Smooth muscle cell (in vitro differentiated cells): ENCODE measurements around the gene CAMTA1. TPM values are rescaled to one million over a fixed set of nuclear protein-coding genes. Genes with fewer than 3 reads are reported as not detected.
A peak's percentile ranks its signal among the peaks of the same experiment; 100 is the strongest.

Experiments used
- DNase-seq: peaks from one replicate; lab custom pipeline; 2025; ENCODE audit not compliant: unreplicated experiment; lab: John Stamatoyannopoulos, UW
- H2AFZ ChIP-seq: fragments of 200-600 bp; sonication (generic); 2 replicates; pipeline ENCODE4 v1.6.0; 2016; ENCODE audit warnings: antibody characterized with exemption, low read depth, mild to moderate bottlenecking
- H3F3A ChIP-seq: fragments of 200-600 bp; sonication (generic); 2 replicates; pipeline ENCODE4 v1.6.0; 2017; ENCODE audit warnings: antibody characterized with exemption, low read depth
- H3K27ac ChIP-seq: fragments of 200-600 bp; sonication (generic); 2 replicates; pipeline ENCODE4 v1.5.1; 2016; ENCODE audit warnings: low read depth, mild to moderate bottlenecking
- H3K27me3 ChIP-seq: fragments of 200-600 bp; sonication (generic); 2 replicates; pipeline ENCODE4 v1.6.1; 2016; ENCODE audit warnings: low read depth, mild to moderate bottlenecking
- H3K36me3 ChIP-seq: fragments of 200-600 bp; sonication (generic); 2 replicates; pipeline ENCODE4 v1.5.1; 2016; ENCODE audit warnings: low read depth
- H3K4me1 ChIP-seq: fragments of 200-600 bp; sonication (generic); 2 replicates; pipeline ENCODE4 v1.5.1; 2016; ENCODE audit warnings: low read depth
- H3K4me2 ChIP-seq: fragments of 200-600 bp; sonication (generic); 2 replicates; pipeline ENCODE4 v1.6.0; 2016; ENCODE audit warnings: mild to moderate bottlenecking
- H3K4me3 ChIP-seq: fragments of 200-600 bp; sonication (generic); 2 replicates; pipeline ENCODE4 v1.5.1; 2016; ENCODE audit warnings: mild to moderate bottlenecking
- H3K79me2 ChIP-seq: fragments of 200-600 bp; sonication (generic); 2 replicates; pipeline ENCODE4 v1.6.0; 2016; ENCODE audit warnings: low read depth, mild to moderate bottlenecking
- H3K9ac ChIP-seq: fragments of 200-600 bp; sonication (generic); 2 replicates; pipeline ENCODE4 v1.6.0; 2016; ENCODE audit warnings: low read depth
- H3K9me3 ChIP-seq: fragments of 200-600 bp; sonication (generic); replicated peaks from 2 replicates; pipeline ENCODE4 v1.5.1; 2016; ENCODE audit warnings: low read depth
- H4K20me1 ChIP-seq: fragments of 200-600 bp; sonication (generic); 2 replicates; pipeline ENCODE4 v1.6.0; 2016; ENCODE audit warnings: low read depth
- CTCF ChIP-seq: fragments of 200-600 bp; sonication (generic); IDR thresholded peaks from 2 replicates; pipeline ENCODE4 v1.5.1; 2017; ENCODE audit warnings: borderline replicate concordance, mild to moderate bottlenecking, antibody characterized with exemption; ENCODE audit not compliant: insufficient read depth, poor library complexity, severe bottlenecking
- WGBS: methylation state at CpG from one replicate; pipeline ENCODE4 v1.1.7; 2016; ENCODE audit warnings: low lambda C conversion rate; 5-methylcytosine and 5-hydroxymethylcytosine counted together
- polyA plus RNA-seq: library from polyadenylated mRNA; unstranded; fragments of >200 nt; fragmentation: Nextera tagmentation; extraction: Ambion mirVana; gene quantifications from 2 replicates; pipeline ENCODE4 v1.2.1, GENCODE V29; 2016
- total RNA-seq: library from RNA; depleted of rRNA; stranded (reverse); fragments of >200 nt; gene quantifications from 2 replicates; pipeline ENCODE4 v1.2.3, GENCODE V29; 2014

Gene CAMTA1
- total and polyA plus RNA-seq, 2 experiments from 2014 or later, result 139 to 145 TPM

- no peak overlapping the region for H3K4me3 ChIP-seq
- H3K79me2 ChIP-seq, result no peaks in the 10 kb centered on the region
- DNase-seq, result no peak
- peaks cover 6% of the 10 kb centered on the region for H3F3A ChIP-seq
- no peak for TF ChIP-seq CTCF
- 47% methylated on average over 13 of the region's 13 CpGs for WGBS
- H3K9ac ChIP-seq, result no peak overlapping the region
- peak overlapping the region; percentile 58 for H2AFZ ChIP-seq
- H4K20me1 ChIP-seq, result no peaks in the 10 kb centered on the region
- H3K4me2 ChIP-seq, result peak overlapping the region; percentile 48
- H3K27ac ChIP-seq, result peak overlapping the region; percentile 59
- peaks cover 20% of the 10 kb centered on the region for H3K4me1 ChIP-seq
- H3K27me3 ChIP-seq, result no peaks in the 10 kb centered on the region
- H3K36me3 ChIP-seq, result no peaks in the 10 kb centered on the region
- no peaks in the 10 kb centered on the region for H3K9me3 ChIP-seq
Observed at GRCh38 chr1:7389201-7389905, 604.1 kb downstream of the CAMTA1 start.

- no peak overlapping the region for H3K27ac ChIP-seq
Observed at GRCh38 chr1:7389906-7390603, 604.8 kb downstream of the CAMTA1 start.

GRCh38 chr1:7390604-7391000 is 605.3 kb downstream of the CAMTA1 start:
- Histone ChIP-seq H3K4me3 (no peak overlapping the region), H3F3A (peaks cover 6% of the 10 kb centered on the region), H3K27me3 (no peaks in the 10 kb centered on the region), H3K9me3 (peaks cover 5% of the 10 kb centered on the region), H3K9ac (no peak overlapping the region), H3K4me2 (no peak overlapping the region), H4K20me1 (no peaks in the 10 kb centered on the region), H2AFZ (no peak overlapping the region), H3K4me1 (peaks cover 20% of the 10 kb centered on the region), H3K27ac (no peak overlapping the region), H3K36me3 (no peaks in the 10 kb centered on the region), H3K79me2 (no peaks in the 10 kb centered on the region)
- no peak for TF ChIP-seq CTCF
- no peak for DNase-seq
- 97% methylated on average over 7 of the region's 7 CpGs for WGBS

More at GRCh38 chr1:7389906-7390603, 604.8 kb downstream of the CAMTA1 start:
- Histone ChIP-seq H3K9me3 (peaks cover under 1% of the 10 kb centered on the region), H3K36me3 (no peaks in the 10 kb centered on the region), H2AFZ (no peak overlapping the region), H3K9ac (no peak overlapping the region), H3K4me2 (no peak overlapping the region), H3K4me1 (peaks cover 20% of the 10 kb centered on the region), H3K4me3 (no peak overlapping the region), H3K79me2 (no peaks in the 10 kb centered on the region), H3F3A (peaks cover 6% of the 10 kb centered on the region), H4K20me1 (no peaks in the 10 kb centered on the region), H3K27me3 (no peaks in the 10 kb centered on the region)
- whole genome bisulfite sequencing, result 91% methylated on average over 15 of the region's 15 CpGs
- DNase-seq, result no peak
- no peak for TF ChIP-seq CTCF
